HG03139 (cell line): ENCODE data around the gene SPEM3.

Experiments
- ATAC-seq: cut with Tn5 transposase; IDR thresholded peaks from one replicate; pipeline ENCODE4 v1.9.1; 2021; ENCODE audit not compliant: unreplicated experiment

The SPEM3 gene

GRCh38 chr17:7440113-7440833, 11.6 kb downstream of the SPEM3 start:
- no peak for ATAC-seq

- no peak for ATAC-seq
Observed at GRCh38 chr17:7440834-7441195, 12.2 kb downstream of the SPEM3 start.

GRCh38 chr17:7441266-7441665, 12.6 kb downstream of the SPEM3 start:
- ATAC-seq, result no peak

GRCh38 chr17:7442142-7442541, 13.5 kb downstream of the SPEM3 start:
- ATAC-seq, result no peak

GRCh38 chr17:7443499-7444485, 15.1 kb downstream of the SPEM3 start:
- ATAC-seq, result no peak

- no peak for ATAC-seq
Observed at GRCh38 chr17:7444682-7445618, 16.3 kb downstream of the SPEM3 start, which contains the start of gene CHRNB1. CHRNB1 (plus strand) TSS chr17:7445061; CDS start chr17:7445128, 67 bp downstream.

GRCh38 chr17:7445619-7445968, 16.9 kb downstream of the SPEM3 start:
- ATAC-seq, result no peak

- no peak for ATAC-seq
Observed at GRCh38 chr17:7448461-7448860, 19.8 kb downstream of the SPEM3 start.

GRCh38 chr17:7459961-7460545, 31.4 kb downstream of the SPEM3 start:
- no peak for ATAC-seq

GRCh38 chr17:7460850-7461660, 32.4 kb downstream of the SPEM3 start:
- ATAC-seq, result no peak

- no peak for ATAC-seq
Observed at GRCh38 chr17:7462474-7463371, 34.1 kb downstream of the SPEM3 start.

GRCh38 chr17:7463372-7463846, 34.8 kb downstream of the SPEM3 start:
- no peak for ATAC-seq

- ATAC-seq, result no peak
Observed at GRCh38 chr17:7464081-7464480, 35.4 kb downstream of the SPEM3 start.

GRCh38 chr17:7465597-7466275, 37.1 kb downstream of the SPEM3 start:
- no peak for ATAC-seq

GRCh38 chr17:7466318-7466638, 37.6 kb downstream of the SPEM3 start:
- ATAC-seq, result no peak

- no peak for ATAC-seq
Observed at GRCh38 chr17:7466639-7467341, 38.1 kb downstream of the SPEM3 start.

GRCh38 chr17:7467498-7467897, 38.8 kb downstream of the SPEM3 start:
- ATAC-seq, result no peak

GRCh38 chr17:7468290-7468689, 39.6 kb downstream of the SPEM3 start:
- ATAC-seq, result no peak
